H1 (cell line): Measurements from ENCODE around the gene THTPA. TPM values are rescaled to one million over a fixed set of nuclear protein-coding genes. Genes with fewer than 3 reads are reported as not detected.

ENCODE experiments used
- CTCF ChIA-PET: fragments of 300-600 bp; sonication (Branson Sonifier 250); formaldehyde crosslinking; loops from one replicate; lab custom pipeline; 2021; ENCODE audit not compliant: partially characterized antibody; lab: Charles Lee
- POLR2A ChIA-PET: fragments of 300-600 bp; sonication (Branson Sonifier 250); formaldehyde crosslinking; loops from one replicate; lab custom pipeline; 2021; ENCODE audit warnings: inconsistent platforms; ENCODE audit not compliant: partially characterized antibody; lab: Charles Lee
- DNase-seq, 2 experiments: peaks; one replicate each; pipeline versions ENCODE4 v3.0.0 to v3.0.0-alpha.2; 2010 to 2022; ENCODE audit warnings: low spot score in 2 of 2, low read depth in 1 of 2, mixed read lengths in 1 of 2
- FAIRE-seq: peaks from 2 replicates; lab custom pipeline; 2011; peaks lifted over from hg19 to GRCh38; lab: Jason Lieb, UNC
- H2AFZ ChIP-seq: 2 replicates; pipeline ENCODE4 v1.8.1; 2012; ENCODE audit warnings: low read length, inconsistent platforms
- H2AK5ac ChIP-seq: 2 replicates; pipeline ENCODE4 v1.6.1; 2013; ENCODE audit warnings: low read depth, low read length
- H2BK120ac ChIP-seq: replicated peaks from 2 replicates; pipeline ENCODE3; 2013; ENCODE audit warnings: low read depth, low read length, inconsistent platforms
- H2BK12ac ChIP-seq: 2 replicates; pipeline ENCODE4 v1.6.1; 2013; ENCODE audit warnings: low read depth, low read length
- H2BK15ac ChIP-seq: 2 replicates; pipeline ENCODE4 v1.6.1; 2013; ENCODE audit warnings: low read length
- H2BK20ac ChIP-seq: 2 replicates; pipeline ENCODE4 v1.6.1; 2013; ENCODE audit warnings: low read length
- H2BK5ac ChIP-seq: 2 replicates; pipeline ENCODE4 v1.6.1; 2013; ENCODE audit warnings: low read depth, low read length
- H3K14ac ChIP-seq: 2 replicates; pipeline ENCODE4 v1.6.1; 2013; ENCODE audit warnings: inconsistent platforms; ENCODE audit not compliant: insufficient read length
- H3K18ac ChIP-seq: 2 replicates; pipeline ENCODE4 v1.6.1; 2013; ENCODE audit warnings: low read length; ENCODE audit errors: extremely low read depth
- H3K23ac ChIP-seq: 2 replicates; pipeline ENCODE4 v1.6.1; 2013; ENCODE audit warnings: inconsistent platforms; ENCODE audit not compliant: insufficient read length
- H3K23me2 ChIP-seq: 2 replicates; pipeline ENCODE4 v1.6.1; 2013; ENCODE audit warnings: low read depth, low read length
- H3K27ac ChIP-seq: 2 replicates; pipeline ENCODE4 v1.6.1; 2011; ENCODE audit warnings: low read depth, low read length, inconsistent platforms
- H3K27me3 ChIP-seq, 4 experiments: replicated peaks in 1 of 4; 1 replicate in 1 of 4; 2 replicates in 3 of 4; pipeline versions ENCODE4 v1.6.1 to v1.8.1; 2011 to 2013; ENCODE audit warnings: low read length in 3 of 4, mild to moderate bottlenecking in 3 of 4, inconsistent platforms in 2 of 4, mixed read lengths in 2 of 4, moderate library complexity in 1 of 4; ENCODE audit not compliant: control insufficient read depth in 3 of 4, insufficient read depth in 3 of 4; ENCODE audit errors: extremely low read depth in 1 of 4
- H3K36me3 ChIP-seq, 4 experiments: 2 replicates each; pipeline versions ENCODE4 v1.6.1 to v1.8.1; 2011 to 2013; ENCODE audit warnings: mild to moderate bottlenecking in 4 of 4, low read length in 3 of 4, moderate library complexity in 2 of 4, control low read depth in 1 of 4, inconsistent platforms in 1 of 4; ENCODE audit not compliant: insufficient read depth in 4 of 4, control insufficient read depth in 2 of 4
- H3K4ac ChIP-seq: replicated peaks from 2 replicates; pipeline ENCODE3; 2013; ENCODE audit warnings: low read length, low read depth, mixed read lengths, inconsistent platforms; ENCODE audit not compliant: insufficient read length
- H3K4me1 ChIP-seq, 4 experiments: replicated peaks in 1 of 4; 1 replicate in 1 of 4; 2 replicates in 3 of 4; pipeline versions ENCODE4 v1.6.1 to v1.8.1; 2011 to 2013; ENCODE audit warnings: low read length in 3 of 4, inconsistent platforms in 2 of 4, mixed read lengths in 1 of 4; ENCODE audit not compliant: insufficient read depth in 4 of 4, control insufficient read depth in 3 of 4
- H3K4me2 ChIP-seq, 2 experiments: 2 replicates each; pipeline versions ENCODE4 v1.6.1 to v1.8.1; 2011 to 2013; ENCODE audit warnings: low read depth in 2 of 2, low read length in 2 of 2, control low read depth in 1 of 2, inconsistent platforms in 1 of 2, mild to moderate bottlenecking in 1 of 2; ENCODE audit not compliant: insufficient read depth in 1 of 2
- H3K4me3 ChIP-seq, 4 experiments: fragments of 200-600, 300-600 bp in 1 of 4; sonication (generic), shearing (Covaris generic), sonication (Bioruptor Twin) in 1 of 4; 2 replicates each; pipeline versions ENCODE4 v1.5.1 to v1.8.1; 2011 to 2016; ENCODE audit warnings: low read length in 4 of 4, low read depth in 3 of 4, control low read depth in 2 of 4, inconsistent platforms in 2 of 4, mild to moderate bottlenecking in 2 of 4, mixed read lengths in 1 of 4, moderate library complexity in 1 of 4; ENCODE audit not compliant: insufficient read depth in 2 of 4; ENCODE audit errors: extremely low read depth in 1 of 4
- H3K56ac ChIP-seq: replicated peaks from 2 replicates; pipeline ENCODE3; 2013; ENCODE audit warnings: low read depth, mild to moderate bottlenecking, mixed read lengths, low read length, inconsistent platforms; ENCODE audit not compliant: insufficient read length
- H3K79me1 ChIP-seq: 2 replicates; pipeline ENCODE4 v1.6.1; 2013; ENCODE audit warnings: low read depth, low read length, control low read depth
- H3K79me2 ChIP-seq, 2 experiments: 2 replicates each; pipeline versions ENCODE4 v1.6.1 to v1.8.1; 2012 to 2013; ENCODE audit warnings: low read length in 2 of 2, mild to moderate bottlenecking in 2 of 2, inconsistent platforms in 1 of 2; ENCODE audit not compliant: insufficient read depth in 2 of 2, control insufficient read depth in 1 of 2
- H3K9ac ChIP-seq, 4 experiments: replicated peaks in 1 of 4; 1 replicate in 1 of 4; 2 replicates in 3 of 4; pipeline versions ENCODE4 v1.6.1 to v1.8.1; 2011 to 2013; ENCODE audit warnings: low read depth in 3 of 4, low read length in 3 of 4, control low read depth in 2 of 4, mild to moderate bottlenecking in 2 of 4, moderate library complexity in 2 of 4, inconsistent platforms in 1 of 4; ENCODE audit errors: extremely low read depth in 1 of 4
- H3K9me3 ChIP-seq, 2 experiments: 2 replicates each; pipeline versions ENCODE4 v1.6.1 to v1.8.1; 2012 to 2013; ENCODE audit warnings: mild to moderate bottlenecking in 2 of 2, moderate library complexity in 2 of 2, control low read depth in 1 of 2, inconsistent platforms in 1 of 2, low read depth in 1 of 2, low read length in 1 of 2, mixed read lengths in 1 of 2; ENCODE audit not compliant: insufficient read depth in 2 of 2
- H4K20me1 ChIP-seq, 2 experiments: replicated peaks in 1 of 2; 2 replicates each; pipeline versions ENCODE3 to v1.8.1; 2011 to 2013; ENCODE audit warnings: inconsistent platforms in 2 of 2, low read length in 2 of 2, mild to moderate bottlenecking in 1 of 2; ENCODE audit not compliant: insufficient read depth in 2 of 2, control insufficient read depth in 1 of 2
- H4K5ac ChIP-seq: 2 replicates; pipeline ENCODE4 v1.6.1; 2013; ENCODE audit warnings: low read length, low read depth, mixed read lengths, inconsistent platforms; ENCODE audit not compliant: insufficient read length
- H4K8ac ChIP-seq: 2 replicates; pipeline ENCODE4 v1.8.0; 2013; ENCODE audit warnings: mild to moderate bottlenecking, moderate library complexity, low read length, inconsistent platforms; ENCODE audit not compliant: insufficient read depth; ENCODE audit errors: extremely low read depth
- H4K91ac ChIP-seq: replicated peaks from 2 replicates; pipeline ENCODE3; 2013; ENCODE audit warnings: low read length, mixed read lengths, inconsistent platforms; ENCODE audit not compliant: insufficient read length
- CTCF ChIP-seq, 3 experiments: IDR thresholded peaks; 1 replicate in 2 of 3; 2 replicates in 1 of 3; pipeline versions ENCODE4 v1.5.1 to v1.6.1; 2011; ENCODE audit warnings: low read length in 3 of 3, mild to moderate bottlenecking in 3 of 3, inconsistent platforms in 2 of 3, low read depth in 1 of 3, moderate library complexity in 1 of 3; ENCODE audit not compliant: insufficient read depth in 1 of 3; ENCODE audit errors: control extremely low read depth in 1 of 3
- EZH2 ChIP-seq: fragments of 200-600 bp; sonication (generic); IDR thresholded peaks from 2 replicates; pipeline ENCODE4 v1.7.1; 2012; ENCODE audit warnings: low read depth, mild to moderate bottlenecking, moderate library complexity, low read length, inconsistent platforms; ENCODE audit not compliant: severe bottlenecking
- HDAC6 ChIP-seq: IDR thresholded peaks from one replicate; pipeline ENCODE4 v1.7.1; 2012; ENCODE audit warnings: low read depth, mild to moderate bottlenecking, inconsistent platforms, low read length, moderate library complexity
- POU5F1 ChIP-seq: IDR thresholded peaks from 2 replicates; pipeline ENCODE4 v1.6.1; 2011; ENCODE audit warnings: low read depth, mild to moderate bottlenecking, low read length, moderate library complexity
- RBBP5 ChIP-seq: IDR thresholded peaks from 2 replicates; pipeline ENCODE4 v1.7.1; 2012; ENCODE audit warnings: low read depth, mild to moderate bottlenecking, inconsistent platforms, low read length, moderate library complexity, borderline replicate concordance
- SIRT6 ChIP-seq: IDR thresholded peaks from one replicate; pipeline ENCODE4 v1.7.1; 2012; ENCODE audit warnings: low read length, inconsistent platforms
- TCF12 ChIP-seq: IDR thresholded peaks from 2 replicates; pipeline ENCODE4 v1.6.1; 2011; ENCODE audit warnings: low read depth, mild to moderate bottlenecking, low read length
- YY1 ChIP-seq: IDR thresholded peaks from 2 replicates; pipeline ENCODE4 v1.6.1; 2011; ENCODE audit warnings: low read depth, mild to moderate bottlenecking, low read length
- whole genome bisulfite sequencing, 2 experiments: shearing (Covaris generic) in 1 of 2; methylation state at CpG; one replicate each; pipeline versions ENCODE4 v1.1.6 to v1.1.7; 2013 to 2015; ENCODE audit warnings: low lambda C conversion rate in 2 of 2, mixed read lengths in 2 of 2, inconsistent platforms in 1 of 2, low coverage in 1 of 2, missing lambda C conversion rate in 1 of 2; ENCODE audit not compliant: insufficient replicate concordance in 2 of 2, insufficient coverage in 1 of 2, insufficient read length in 1 of 2; ENCODE audit errors: extremely low coverage in 1 of 2, missing lambda C conversion rate in 1 of 2; 5-methylcytosine and 5-hydroxymethylcytosine counted together
- polyA plus RNA-seq, 7 experiments: library from polyadenylated mRNA; depleted of rRNA in 3 of 7; stranded (reverse) in 5 of 7; unstranded in 2 of 7; fragments of >200 nt in 5 of 7; fragments of 200-250 nt in 2 of 7; gene quantifications; 1 replicate in 5 of 7; 2 replicates in 1 of 7; 4 replicates in 1 of 7; pipeline versions ENCODE4 v1.2.1 to v1.2.3, GENCODE V29; 2011 to 2013; ENCODE audit warnings: missing spikeins in 2 of 7, mixed read lengths in 2 of 7
- total RNA-seq: library from RNA; stranded (reverse); fragmentation: NEBNext Ultra II Directional; extraction: Animal tissue kit (Norgen Biotek cat#: 25700); gene quantifications from 2 replicates; pipeline ENCODE4 v1.2.1, GENCODE V29; 2021

Gene THTPA
- total and polyA plus RNA-seq, 2 of the 8 experiments (the other 6 are each of a cell fraction or from before 2014, with no cell fraction given) = 16.6 to 19.0 TPM

- Histone ChIP-seq H3K36me3 (peaks cover 4 to 29% (median 16%) of the 10 kb centered on the region in 4 experiments; a peak in 4 of 8 replicates), H3K4me3 (no peak overlapping the region), H4K91ac (no peak overlapping the region), H3K14ac (no peak overlapping the region), H2BK20ac (no peak overlapping the region), H2AFZ (no peak overlapping the region), H2BK12ac (no peak overlapping the region), H4K8ac (no peak overlapping the region; the same call in 1 of the 2 replicates), H3K4me1 (peaks cover under 1 to 13% (median 8%) of the 10 kb centered on the region in 4 experiments; a peak in 6 of 7 replicates), H3K23me2 (peaks cover 13% of the 10 kb centered on the region), H3K56ac (no peak overlapping the region), H3K4ac (no peak overlapping the region), H4K5ac (no peak overlapping the region), H3K27me3 (no peaks in the 10 kb centered on the region), H2BK120ac (no peak overlapping the region), H3K4me2 (no peak overlapping the region), H3K27ac (no peak overlapping the region), H3K9me3 (no peaks in the 10 kb centered on the region), H3K23ac (no peak overlapping the region), H3K18ac (no peak overlapping the region), H3K79me1 (no peaks in the 10 kb centered on the region), H2BK15ac (0 out of 2 replicates have a peak overlapping the region, but pooled peaks have one; percentile 72), H3K9ac (no peak overlapping the region), H3K79me2 (peaks cover 0 to 10% of the 10 kb centered on the region in 2 experiments; a peak in 2 of 4 replicates), H2AK5ac (no peak overlapping the region), H2BK5ac (no peak overlapping the region), H4K20me1 (no peaks in the 10 kb centered on the region)
- WGBS, 2 experiments = 86% methylated on average over 15 of the region's 16 CpGs; no CpG with 5 or more reads in 1 of the 2 experiments
- ChIA-PET POLR2A (interaction anchor here (1.1 to 52.7 kb wide), 4 partner anchors 5 to 55 kb away, joined by 3 to 1523 read pairs (median 764); partner anchors contain the start of genes AP1G2, THTPA and ZFHX2), CTCF (interaction anchor here (1.5 to 70.5 kb wide), 9 partner anchors 8 to 57 kb away, joined by 5 to 2092 read pairs (median 8); partner anchors contain the start of genes AP1G2, NGDN, THTPA and ZFHX2)
- no peak for DNase-seq
- no peak for FAIRE-seq
- TF ChIP-seq EZH2 (no peak), POU5F1 (no peak), CTCF (IDR thresholded peaks at IDR 0.05; ENCODE audit: control extremely low read depth in 1 of 3, insufficient read depth in 1 of 3, low read depth in 1 of 3, low read length in 3 of 3) (no peak), TCF12 (no peak), YY1 (no peak), HDAC6 (no peak), RBBP5 (no peak), SIRT6 (no peak)
Observed at GRCh38 chr14:23533652-23534435, 22.2 kb upstream of the THTPA start.
